Measurements from ENCODE around the gene INTS11. TPM values are rescaled to one million over a fixed set of nuclear protein-coding genes. Genes with fewer than 3 reads are reported as not detected.
A peak's percentile ranks its signal among the peaks of the same experiment; 100 is the strongest.

Gene INTS11
- total and polyA plus RNA-seq, 2 of the 13 experiments (the other 11 are each of a cell fraction or from before 2014, with no cell fraction given) = 52.8 to 94.8 TPM

DNA sequence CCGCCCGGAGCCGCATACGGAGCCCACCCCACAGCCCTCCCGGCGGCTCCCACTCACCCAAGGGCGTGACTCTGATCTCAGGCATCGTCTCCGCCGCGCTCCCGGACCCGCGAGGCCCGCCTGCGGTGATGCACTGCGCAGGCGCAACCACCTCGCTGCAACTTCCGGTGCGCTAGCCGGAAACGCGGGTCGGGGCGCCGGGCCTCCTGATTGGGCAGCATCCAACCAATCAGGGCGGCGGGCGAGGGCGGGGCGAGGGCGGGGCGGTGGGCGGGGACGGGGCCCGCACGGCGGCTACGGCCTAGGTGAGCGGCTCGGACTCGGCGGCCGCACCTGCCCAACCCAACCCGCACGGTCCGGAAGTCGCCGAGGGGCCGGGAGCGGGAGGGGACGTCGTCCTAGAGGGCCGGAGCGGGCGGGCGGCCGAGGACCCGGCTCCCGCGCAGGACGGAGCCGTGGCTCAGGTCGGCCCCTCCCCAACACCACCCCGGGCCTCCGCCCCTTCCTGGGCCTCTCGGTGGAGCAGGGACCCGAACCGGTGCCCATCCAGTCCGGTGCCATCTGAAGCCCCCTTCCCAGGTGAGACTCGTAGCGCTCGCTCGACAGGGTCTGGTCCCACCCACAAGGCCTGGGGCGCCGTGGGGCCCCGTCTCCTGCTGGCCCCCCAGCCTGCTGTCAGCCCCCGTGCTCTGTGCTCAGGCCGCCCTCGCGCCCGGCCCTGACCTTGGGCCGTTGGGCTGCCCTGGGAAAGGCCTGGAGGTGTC is at the start of gene INTS11, which contains the start of gene CPTP (continued):
- TF ChIP-seq, protein P1, sequence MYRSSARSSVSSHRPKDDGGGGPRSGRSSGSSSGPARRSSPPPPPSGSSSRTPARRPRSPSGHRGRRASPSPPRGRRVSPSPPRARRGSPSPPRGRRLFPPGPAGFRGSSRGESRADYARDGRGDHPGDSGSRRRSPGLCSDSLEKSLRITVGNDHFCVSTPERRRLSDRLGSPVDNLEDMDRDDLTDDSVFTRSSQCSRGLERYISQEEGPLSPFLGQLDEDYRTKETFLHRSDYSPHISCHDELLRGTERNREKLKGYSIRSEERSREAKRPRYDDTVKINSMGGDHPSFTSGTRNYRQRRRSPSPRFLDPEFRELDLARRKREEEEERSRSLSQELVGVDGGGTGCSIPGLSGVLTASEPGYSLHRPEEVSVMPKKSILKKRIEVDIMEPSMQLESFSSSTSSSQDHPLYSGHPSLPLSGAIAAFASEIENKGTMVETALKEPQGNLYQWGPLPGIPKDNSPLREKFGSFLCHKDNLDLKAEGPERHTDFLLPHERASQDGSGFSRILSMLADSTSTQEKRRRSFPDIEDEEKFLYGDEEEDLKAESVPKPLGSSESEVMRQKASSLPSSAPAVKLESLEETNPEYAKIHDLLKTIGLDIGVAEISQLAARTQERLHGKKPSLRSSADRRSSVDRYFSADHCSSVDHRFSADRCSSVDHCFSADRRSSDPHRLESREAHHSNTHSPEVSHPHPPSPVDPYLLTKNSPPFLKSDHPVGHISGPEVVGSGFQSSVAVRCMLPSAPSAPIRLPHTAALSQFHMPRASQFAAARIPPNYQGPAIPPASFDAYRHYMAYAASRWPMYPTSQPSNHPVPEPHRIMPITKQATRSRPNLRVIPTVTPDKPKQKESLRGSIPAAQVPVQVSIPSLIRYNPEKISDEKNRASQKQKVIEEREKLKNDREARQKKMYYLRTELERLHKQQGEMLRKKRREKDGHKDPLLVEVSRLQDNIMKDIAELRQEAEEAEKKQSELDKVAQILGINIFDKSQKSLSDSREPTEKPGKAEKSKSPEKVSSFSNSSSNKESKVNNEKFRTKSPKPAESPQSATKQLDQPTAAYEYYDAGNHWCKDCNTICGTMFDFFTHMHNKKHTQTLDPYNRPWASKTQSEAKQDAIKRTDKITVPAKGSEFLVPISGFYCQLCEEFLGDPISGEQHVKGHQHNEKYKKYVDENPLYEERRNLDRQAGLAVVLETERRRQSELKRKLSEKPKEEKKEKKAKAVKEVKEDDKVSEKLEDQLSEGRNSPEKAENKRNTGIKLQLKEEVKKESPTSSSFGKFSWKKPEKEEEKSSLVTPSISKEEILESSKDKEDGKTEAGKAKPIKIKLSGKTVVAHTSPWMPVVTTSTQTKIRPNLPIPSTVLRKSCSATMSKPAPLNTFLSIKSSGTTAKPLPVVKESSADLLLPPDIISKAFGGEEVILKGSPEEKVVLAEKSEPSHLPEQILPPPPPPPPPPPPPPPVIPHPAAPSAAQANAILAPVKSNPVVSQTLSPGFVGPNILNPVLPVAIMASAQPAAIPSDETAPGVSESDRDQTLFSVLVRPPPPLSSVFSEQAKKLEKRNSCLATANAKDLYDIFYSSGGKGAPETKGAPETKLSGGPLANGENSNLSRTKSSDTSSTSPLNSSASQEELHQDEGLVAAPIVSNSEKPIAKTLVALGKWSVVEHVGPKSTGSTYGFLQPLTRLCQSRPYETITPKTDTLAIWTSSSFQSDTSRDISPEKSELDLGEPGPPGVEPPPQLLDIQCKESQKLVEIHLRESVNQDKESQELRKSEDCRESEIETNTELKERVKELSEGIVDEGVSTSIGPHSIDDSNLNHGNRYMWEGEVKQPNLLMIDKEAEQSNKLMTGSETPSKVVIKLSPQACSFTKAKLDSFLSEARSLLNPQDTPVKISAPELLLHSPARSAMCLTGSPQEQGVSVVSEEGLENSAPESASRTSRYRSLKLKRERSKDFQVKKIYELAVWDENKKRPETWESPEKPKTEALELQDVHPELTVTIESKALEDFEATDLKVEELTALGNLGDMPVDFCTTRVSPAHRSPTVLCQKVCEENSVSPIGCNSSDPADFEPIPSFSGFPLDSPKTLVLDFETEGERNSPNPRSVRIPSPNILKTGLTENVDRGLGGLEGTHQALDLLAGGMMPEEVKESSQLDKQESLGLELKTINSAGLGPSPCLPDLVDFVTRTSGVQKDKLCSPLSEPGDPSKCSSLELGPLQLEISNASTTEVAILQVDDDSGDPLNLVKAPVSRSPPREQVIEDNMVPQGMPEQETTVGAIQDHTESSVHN (CRISPR knock-in tag; IDR thresholded peaks at IDR 0.05) = peak; percentile 87; the same call in 1 of the 2 replicates
- TF ChIP-seq ELF4 (CRISPR knock-in tag; IDR thresholded peaks at IDR 0.05; ENCODE audit: borderline replicate concordance) (0 out of 2 replicates have a peak, but pooled peaks have one; percentile 35), ZNF101 (CRISPR knock-in tag; IDR thresholded peaks at IDR 0.05; ENCODE audit: borderline replicate concordance, low read depth) (no peak), HDAC2 (CRISPR knock-in tag; IDR thresholded peaks at IDR 0.05) (0 out of 2 replicates have a peak, but pooled peaks have one; percentile 14), NCOA5 (CRISPR knock-in tag; IDR thresholded peaks at IDR 0.05) (no peak), ZNF776 (CRISPR knock-in tag; IDR thresholded peaks at IDR 0.05) (no peak; the same call in 1 of the 2 replicates), CCAR2 (optimal IDR thresholded peaks at IDR 0.05; ENCODE audit: low read depth, low read length) (no peak)
- TF ChIP-seq, protein P2, sequence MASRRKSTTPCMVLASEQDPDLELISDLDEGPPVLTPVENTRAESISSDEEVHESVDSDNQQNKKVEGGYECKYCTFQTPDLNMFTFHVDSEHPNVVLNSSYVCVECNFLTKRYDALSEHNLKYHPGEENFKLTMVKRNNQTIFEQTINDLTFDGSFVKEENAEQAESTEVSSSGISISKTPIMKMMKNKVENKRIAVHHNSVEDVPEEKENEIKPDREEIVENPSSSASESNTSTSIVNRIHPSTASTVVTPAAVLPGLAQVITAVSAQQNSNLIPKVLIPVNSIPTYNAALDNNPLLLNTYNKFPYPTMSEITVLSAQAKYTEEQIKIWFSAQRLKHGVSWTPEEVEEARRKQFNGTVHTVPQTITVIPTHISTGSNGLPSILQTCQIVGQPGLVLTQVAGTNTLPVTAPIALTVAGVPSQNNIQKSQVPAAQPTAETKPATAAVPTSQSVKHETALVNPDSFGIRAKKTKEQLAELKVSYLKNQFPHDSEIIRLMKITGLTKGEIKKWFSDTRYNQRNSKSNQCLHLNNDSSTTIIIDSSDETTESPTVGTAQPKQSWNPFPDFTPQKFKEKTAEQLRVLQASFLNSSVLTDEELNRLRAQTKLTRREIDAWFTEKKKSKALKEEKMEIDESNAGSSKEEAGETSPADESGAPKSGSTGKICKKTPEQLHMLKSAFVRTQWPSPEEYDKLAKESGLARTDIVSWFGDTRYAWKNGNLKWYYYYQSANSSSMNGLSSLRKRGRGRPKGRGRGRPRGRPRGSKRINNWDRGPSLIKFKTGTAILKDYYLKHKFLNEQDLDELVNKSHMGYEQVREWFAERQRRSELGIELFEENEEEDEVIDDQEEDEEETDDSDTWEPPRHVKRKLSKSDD (CRISPR knock-in tag; IDR thresholded peaks at IDR 0.05; ENCODE audit: low read depth) = no peak
- TF ChIP-seq, protein P3, sequence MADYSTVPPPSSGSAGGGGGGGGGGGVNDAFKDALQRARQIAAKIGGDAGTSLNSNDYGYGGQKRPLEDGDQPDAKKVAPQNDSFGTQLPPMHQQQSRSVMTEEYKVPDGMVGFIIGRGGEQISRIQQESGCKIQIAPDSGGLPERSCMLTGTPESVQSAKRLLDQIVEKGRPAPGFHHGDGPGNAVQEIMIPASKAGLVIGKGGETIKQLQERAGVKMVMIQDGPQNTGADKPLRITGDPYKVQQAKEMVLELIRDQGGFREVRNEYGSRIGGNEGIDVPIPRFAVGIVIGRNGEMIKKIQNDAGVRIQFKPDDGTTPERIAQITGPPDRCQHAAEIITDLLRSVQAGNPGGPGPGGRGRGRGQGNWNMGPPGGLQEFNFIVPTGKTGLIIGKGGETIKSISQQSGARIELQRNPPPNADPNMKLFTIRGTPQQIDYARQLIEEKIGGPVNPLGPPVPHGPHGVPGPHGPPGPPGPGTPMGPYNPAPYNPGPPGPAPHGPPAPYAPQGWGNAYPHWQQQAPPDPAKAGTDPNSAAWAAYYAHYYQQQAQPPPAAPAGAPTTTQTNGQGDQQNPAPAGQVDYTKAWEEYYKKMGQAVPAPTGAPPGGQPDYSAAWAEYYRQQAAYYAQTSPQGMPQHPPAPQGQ (CRISPR knock-in tag; IDR thresholded peaks at IDR 0.05; ENCODE audit: borderline replicate concordance) = no peak
- TF ChIP-seq, protein P4, sequence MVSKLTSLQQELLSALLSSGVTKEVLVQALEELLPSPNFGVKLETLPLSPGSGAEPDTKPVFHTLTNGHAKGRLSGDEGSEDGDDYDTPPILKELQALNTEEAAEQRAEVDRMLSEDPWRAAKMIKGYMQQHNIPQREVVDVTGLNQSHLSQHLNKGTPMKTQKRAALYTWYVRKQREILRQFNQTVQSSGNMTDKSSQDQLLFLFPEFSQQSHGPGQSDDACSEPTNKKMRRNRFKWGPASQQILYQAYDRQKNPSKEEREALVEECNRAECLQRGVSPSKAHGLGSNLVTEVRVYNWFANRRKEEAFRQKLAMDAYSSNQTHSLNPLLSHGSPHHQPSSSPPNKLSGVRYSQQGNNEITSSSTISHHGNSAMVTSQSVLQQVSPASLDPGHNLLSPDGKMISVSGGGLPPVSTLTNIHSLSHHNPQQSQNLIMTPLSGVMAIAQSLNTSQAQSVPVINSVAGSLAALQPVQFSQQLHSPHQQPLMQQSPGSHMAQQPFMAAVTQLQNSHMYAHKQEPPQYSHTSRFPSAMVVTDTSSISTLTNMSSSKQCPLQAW (CRISPR knock-in tag; IDR thresholded peaks at IDR 0.05) = peak; percentile 86; the same call in 1 of the 2 replicates
- TF ChIP-seq, protein P5, sequence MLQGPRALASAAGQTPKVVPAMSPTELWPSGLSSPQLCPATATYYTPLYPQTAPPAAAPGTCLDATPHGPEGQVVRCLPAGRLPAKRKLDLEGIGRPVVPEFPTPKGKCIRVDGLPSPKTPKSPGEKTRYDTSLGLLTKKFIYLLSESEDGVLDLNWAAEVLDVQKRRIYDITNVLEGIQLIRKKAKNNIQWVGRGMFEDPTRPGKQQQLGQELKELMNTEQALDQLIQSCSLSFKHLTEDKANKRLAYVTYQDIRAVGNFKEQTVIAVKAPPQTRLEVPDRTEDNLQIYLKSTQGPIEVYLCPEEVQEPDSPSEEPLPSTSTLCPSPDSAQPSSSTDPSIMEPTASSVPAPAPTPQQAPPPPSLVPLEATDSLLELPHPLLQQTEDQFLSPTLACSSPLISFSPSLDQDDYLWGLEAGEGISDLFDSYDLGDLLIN (CRISPR knock-in tag; IDR thresholded peaks at IDR 0.05; ENCODE audit: borderline replicate concordance) = peak; percentile 32; the same call in 1 of the 2 replicates
